Ascending aorta (tissue), 2 donors: Measurements from ENCODE around the gene SSC5D. TPM values are rescaled to one million over a fixed set of nuclear protein-coding genes. Genes with fewer than 3 reads are reported as not detected.
A peak's percentile ranks its signal among the peaks of the same experiment; 100 is the strongest.

ENCODE experiments used
- DNase-seq, 2 donors: peaks; one replicate each; pipeline ENCODE4 v3.0.0-alpha.2; 2019; ENCODE audit warnings: low spot score in 2 of 2
- H3K27ac ChIP-seq, 2 donors: fragments of 200-600 bp; sonication (generic); one replicate each; pipeline ENCODE4 v1.5.1; 2016 to 2017; ENCODE audit warnings: mild to moderate bottlenecking in 1 of 2
- H3K27me3 ChIP-seq: fragments of 200-600 bp; sonication (generic); one replicate; pipeline ENCODE4 v1.5.1; 2017
- H3K36me3 ChIP-seq, 2 donors: fragments of 200-600 bp; sonication (generic); one replicate each; pipeline ENCODE4 v1.5.1; 2016
- H3K4me1 ChIP-seq, 2 donors: fragments of 200-600 bp; sonication (generic); one replicate each; pipeline ENCODE4 v1.5.1; 2016 to 2017; ENCODE audit warnings: mild to moderate bottlenecking in 1 of 2
- H3K4me3 ChIP-seq, 2 donors: fragments of 200-600 bp; sonication (generic); one replicate each; pipeline ENCODE4 v1.5.1; 2016 to 2017; ENCODE audit warnings: mild to moderate bottlenecking in 1 of 2
- H3K9me3 ChIP-seq, 2 donors: fragments of 200-600 bp; sonication (generic); one replicate each; pipeline ENCODE4 v1.5.1; 2016
- intact Hi-C: fragments of 100-400 bp; cut with DNase I; formaldehyde crosslinking; loops from one replicate; pipeline ENCODE4 v1.15.1; 2023
- total RNA-seq: library from RNA; depleted of rRNA; stranded (reverse); fragments of >200 nt; gene quantifications from one replicate; pipeline ENCODE4 v1.1.0, GENCODE V29; 2016
- TF ChIP-seq, protein P1 (sequence below), 3 experiments: fragments of 200-600 bp in 2 of 3; fragments of 450-650 bp in 1 of 3; sonication (generic) in 2 of 3; IDR thresholded peaks; one replicate each; pipeline ENCODE4 v1.5.1; 2016 to 2019; ENCODE audit warnings: antibody characterized with exemption in 3 of 3, mild to moderate bottlenecking in 1 of 3, moderate library complexity in 1 of 3

Gene SSC5D
- total RNA-seq, 1 donor from 2014 or later: 22.4 TPM

DNA sequence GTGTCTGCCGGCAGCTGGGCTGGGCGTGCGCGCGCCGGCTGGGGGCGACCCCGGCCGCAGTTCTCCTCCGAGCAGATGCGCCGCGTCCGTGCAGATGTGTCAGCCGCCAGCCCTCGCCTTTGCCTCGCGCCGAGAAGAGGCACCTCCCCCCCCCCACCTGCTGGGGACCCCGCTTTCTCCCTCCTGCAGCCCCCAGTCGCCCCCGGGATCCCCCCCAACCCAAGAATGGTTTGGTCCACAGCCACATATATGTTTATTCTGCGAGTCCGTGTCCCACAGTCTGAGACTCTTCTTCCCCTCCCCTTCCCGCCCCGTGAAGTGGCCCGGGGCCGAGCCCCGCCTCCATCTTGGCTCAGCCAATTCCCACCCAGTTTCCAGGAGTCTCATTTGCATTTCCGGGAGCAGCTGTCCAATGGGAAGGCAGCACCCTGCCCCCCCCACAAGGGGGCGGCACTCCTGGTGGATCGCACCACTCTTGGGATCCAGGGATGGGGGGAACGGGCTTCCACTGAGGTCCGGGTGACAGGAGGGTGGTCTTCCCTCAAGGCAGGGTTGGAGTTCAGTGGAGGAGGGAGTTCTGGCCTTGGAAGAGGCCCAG, 35.4 kb upstream of the SSC5D start:
- Histone ChIP-seq H3K36me3 (peaks cover 0 to 7% of the 10 kb centered on the region in 2 donors), H3K9me3 (no peaks in the 10 kb centered on the region), H3K27ac (no peak overlapping the region), H3K4me3 (no peak overlapping the region), H3K4me1 (peaks cover 0 to 11% of the 10 kb centered on the region in 2 donors), H3K27me3 (peaks cover 19% of the 10 kb centered on the region)
- intact Hi-C loops: no loop called here
- DNase-seq: no peak
- TF ChIP-seq, protein P1, sequence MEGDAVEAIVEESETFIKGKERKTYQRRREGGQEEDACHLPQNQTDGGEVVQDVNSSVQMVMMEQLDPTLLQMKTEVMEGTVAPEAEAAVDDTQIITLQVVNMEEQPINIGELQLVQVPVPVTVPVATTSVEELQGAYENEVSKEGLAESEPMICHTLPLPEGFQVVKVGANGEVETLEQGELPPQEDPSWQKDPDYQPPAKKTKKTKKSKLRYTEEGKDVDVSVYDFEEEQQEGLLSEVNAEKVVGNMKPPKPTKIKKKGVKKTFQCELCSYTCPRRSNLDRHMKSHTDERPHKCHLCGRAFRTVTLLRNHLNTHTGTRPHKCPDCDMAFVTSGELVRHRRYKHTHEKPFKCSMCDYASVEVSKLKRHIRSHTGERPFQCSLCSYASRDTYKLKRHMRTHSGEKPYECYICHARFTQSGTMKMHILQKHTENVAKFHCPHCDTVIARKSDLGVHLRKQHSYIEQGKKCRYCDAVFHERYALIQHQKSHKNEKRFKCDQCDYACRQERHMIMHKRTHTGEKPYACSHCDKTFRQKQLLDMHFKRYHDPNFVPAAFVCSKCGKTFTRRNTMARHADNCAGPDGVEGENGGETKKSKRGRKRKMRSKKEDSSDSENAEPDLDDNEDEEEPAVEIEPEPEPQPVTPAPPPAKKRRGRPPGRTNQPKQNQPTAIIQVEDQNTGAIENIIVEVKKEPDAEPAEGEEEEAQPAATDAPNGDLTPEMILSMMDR (IDR thresholded peaks at IDR 0.05): peak in 1 of 3 experiments; percentile 10

DNA sequence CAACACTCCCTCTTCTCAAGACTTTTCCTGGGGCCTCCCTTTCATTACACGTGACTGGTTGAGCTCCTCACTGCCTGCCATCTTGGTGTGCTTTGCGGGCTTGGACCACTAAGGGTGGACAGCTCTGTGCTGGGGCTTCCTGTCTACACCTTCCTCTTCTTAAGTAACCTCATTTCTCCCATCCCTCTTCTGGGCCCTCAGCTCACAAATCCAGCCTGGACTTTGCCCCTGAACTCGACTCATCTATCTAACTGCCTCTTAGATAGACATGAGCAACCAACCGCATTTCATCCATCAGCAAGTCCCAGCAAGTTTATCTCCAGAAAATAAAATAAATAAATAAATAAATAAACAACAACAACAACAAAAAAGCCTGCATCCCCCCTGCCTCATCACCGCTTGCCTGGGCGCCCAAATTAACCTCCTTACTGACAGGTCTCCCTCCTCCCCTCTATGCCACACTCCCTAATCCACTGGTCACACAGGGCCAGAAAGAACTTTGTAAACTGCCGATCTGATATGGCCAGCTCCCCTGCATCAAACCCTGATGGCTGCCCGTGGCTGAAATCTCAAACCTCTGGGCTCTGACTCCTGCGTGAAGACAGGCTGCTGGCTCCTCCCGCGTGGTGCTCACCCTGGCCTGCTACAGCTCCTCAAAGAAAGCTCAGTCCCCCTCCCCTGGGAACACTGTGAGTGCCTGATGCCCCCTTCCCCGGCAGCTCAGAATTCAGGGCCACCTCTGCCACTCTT, 34.5 kb upstream of the SSC5D start:
- H3K4me3 ChIP-seq: no peak overlapping the region
- intact Hi-C loops: no loop called here
- no peaks in the 10 kb centered on the region for H3K9me3 ChIP-seq
- no peak for DNase-seq
- peaks cover 19% of the 10 kb centered on the region for H3K27me3 ChIP-seq
- no peak overlapping the region for H3K27ac ChIP-seq
- H3K4me1 ChIP-seq: peaks cover 0 to 11% of the 10 kb centered on the region in 2 donors
- TF ChIP-seq, protein P1 (IDR thresholded peaks at IDR 0.05): no peak
- peaks cover 0 to 7% of the 10 kb centered on the region in 2 donors for H3K36me3 ChIP-seq

DNA sequence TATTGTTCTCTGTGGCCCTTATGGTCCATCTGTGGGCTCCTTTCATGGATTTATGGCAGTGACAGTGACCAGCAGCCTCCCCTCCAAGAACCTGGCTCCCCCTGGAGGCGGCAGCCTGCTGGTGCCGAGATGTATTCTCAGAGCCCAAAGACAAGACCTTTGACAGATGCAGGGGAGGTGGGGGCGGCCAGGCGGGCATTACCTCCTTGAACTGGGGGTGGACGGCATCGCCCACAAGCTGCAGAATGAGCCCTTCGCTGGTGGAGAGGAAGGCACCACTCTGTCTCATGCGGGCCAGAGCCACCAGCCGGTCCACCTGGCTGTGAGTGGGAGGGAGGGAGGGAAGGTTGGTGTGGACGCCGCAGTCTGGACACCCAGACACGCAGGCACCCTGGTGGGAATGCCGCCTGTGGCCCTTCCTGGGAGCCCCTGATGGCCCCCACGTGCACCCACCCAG, 33.4 kb upstream of the SSC5D start:
- peaks cover 0 to 7% of the 10 kb centered on the region in 2 donors for H3K36me3 ChIP-seq
- no peaks in the 10 kb centered on the region for H3K9me3 ChIP-seq
- H3K4me3 ChIP-seq: no peak overlapping the region
- DNase-seq: no peak
- peaks cover 0 to 11% of the 10 kb centered on the region in 2 donors for H3K4me1 ChIP-seq
- TF ChIP-seq, protein P1 (IDR thresholded peaks at IDR 0.05): peak in 2 of 3 experiments; percentile 20 to 43
- H3K27ac ChIP-seq: no peak overlapping the region
- peaks cover 19% of the 10 kb centered on the region for H3K27me3 ChIP-seq
- intact Hi-C loops: no loop called here

DNA sequence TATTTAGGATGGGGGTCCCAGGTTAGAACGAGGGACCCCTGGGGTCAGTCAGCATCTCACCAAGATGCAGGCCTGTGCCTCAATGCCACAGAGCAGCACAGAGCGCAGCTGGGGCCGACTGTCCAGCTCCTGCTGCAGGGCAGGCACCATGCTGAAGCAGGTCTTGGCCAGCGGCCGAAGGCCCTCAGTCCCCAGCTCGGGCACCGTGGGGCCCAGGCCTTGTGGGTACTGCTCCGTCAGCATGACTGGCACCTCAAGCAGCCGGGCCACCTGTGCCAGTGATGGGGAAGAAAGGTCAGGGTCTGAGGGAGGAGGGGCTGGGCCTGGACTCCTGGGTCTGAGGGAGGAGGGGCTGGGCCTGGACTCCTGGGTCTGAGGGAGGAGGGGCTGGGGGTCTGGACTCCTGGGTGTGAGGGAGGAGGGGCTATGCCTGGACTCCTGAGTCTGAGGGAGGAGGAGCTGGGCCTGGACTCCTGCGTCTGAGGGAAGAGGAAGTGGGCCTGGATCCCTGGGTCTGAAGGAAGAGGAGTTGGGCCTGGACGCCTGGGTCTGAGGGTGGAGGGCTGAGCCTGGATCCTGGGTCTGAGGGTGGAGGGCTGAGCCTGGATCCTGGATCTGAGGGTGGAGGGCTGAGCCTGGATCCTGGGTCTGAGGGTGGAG, 32.5 kb upstream of the SSC5D start:
- Histone ChIP-seq H3K4me1 (peaks cover 0 to 15% of the 10 kb centered on the region in 2 donors), H3K9me3 (no peaks in the 10 kb centered on the region), H3K27ac (no peak overlapping the region), H3K27me3 (peaks cover 19% of the 10 kb centered on the region), H3K36me3 (peaks cover 0 to 7% of the 10 kb centered on the region in 2 donors), H3K4me3 (no peak overlapping the region)
- TF ChIP-seq, protein P1 (IDR thresholded peaks at IDR 0.05): no peak
- intact Hi-C loops: no loop called here
- DNase-seq: no peak

DNA sequence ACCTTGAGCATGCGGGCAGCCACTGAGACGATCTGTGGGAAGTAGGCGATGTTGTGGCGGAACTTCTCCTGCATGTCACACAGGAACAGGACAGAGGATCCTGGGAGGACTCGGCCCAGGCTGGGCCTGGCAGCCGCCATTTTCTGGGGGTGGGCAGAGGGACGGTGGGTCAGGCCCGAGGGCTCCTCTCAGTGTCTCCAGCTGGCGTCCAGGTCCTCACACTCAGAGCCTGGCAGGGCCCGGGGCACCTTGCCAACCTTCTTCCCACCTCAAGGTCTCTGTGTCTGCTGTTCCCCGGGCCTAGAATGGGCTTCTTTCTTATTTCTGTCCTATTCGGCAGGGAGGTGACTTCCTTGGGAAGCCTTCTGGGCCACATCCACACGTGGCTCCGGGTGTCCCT, 31.9 kb upstream of the SSC5D start:
- H3K36me3 ChIP-seq: peaks cover 0 to 7% of the 10 kb centered on the region in 2 donors
- H3K4me3 ChIP-seq: no peak overlapping the region
- peaks cover 0 to 16% of the 10 kb centered on the region in 2 donors for H3K4me1 ChIP-seq
- DNase-seq: no peak
- intact Hi-C loops: no loop called here
- TF ChIP-seq, protein P1 (IDR thresholded peaks at IDR 0.05): no peak
- H3K9me3 ChIP-seq: no peaks in the 10 kb centered on the region
- H3K27ac ChIP-seq: no peak overlapping the region
- peaks cover 19% of the 10 kb centered on the region for H3K27me3 ChIP-seq
